PC-3 (cell line): Measurements from ENCODE around the gene CASKIN1.

Source experiments
- CTCF ChIP-seq: fragments of 300-600 bp; sonication (generic); conservative IDR thresholded peaks from 2 replicates; pipeline ENCODE4 v1.5.1; 2017; ENCODE audit warnings: antibody characterized with exemption, low read depth, mild to moderate bottlenecking, low read length
- EZH2 ChIP-seq: fragments of 300-600 bp; sonication (generic); IDR thresholded peaks from one replicate; pipeline ENCODE4 v1.6.1; 2017; ENCODE audit warnings: antibody characterized with exemption, mild to moderate bottlenecking, low read length; ENCODE audit not compliant: unreplicated experiment

DNA sequence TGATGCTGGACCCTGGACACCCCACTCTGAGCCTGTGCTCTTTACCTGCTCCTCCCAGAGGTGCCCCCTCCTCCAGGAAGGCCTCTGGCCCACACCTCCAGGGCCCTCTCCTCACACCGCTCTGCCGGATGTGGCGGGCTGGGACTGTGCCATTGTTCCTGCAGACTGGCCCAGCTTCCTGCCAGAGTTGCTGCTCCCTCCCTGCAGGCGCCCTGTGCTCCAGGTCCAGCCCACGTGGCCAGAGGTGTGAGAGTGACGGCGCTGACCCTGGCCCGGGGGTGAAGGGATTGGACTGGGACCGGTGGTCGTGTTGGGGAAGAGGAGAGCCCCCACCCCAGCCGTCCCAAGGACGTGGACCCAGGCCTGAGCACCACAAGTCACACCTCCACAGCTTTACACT is 32.7 kb upstream of the CASKIN1 start:
- TF ChIP-seq CTCF (no peak), EZH2 (no peak)
